Stimulated activated CD8-positive, alpha-beta memory T cell treated with anti-CD3 and anti-CD28 coated beads, Interleukin-15, amount 100 ng/mL, for 1 hour (primary cell): ENCODE data around the gene RFTN1.

ENCODE experiments used
- DNase-seq: peaks from one replicate; pipeline ENCODE4 v3.0.0-alpha.2; 2020; ENCODE audit warnings: low read depth

The RFTN1 gene

GRCh38 chr3:16377847-16378302 is 135.6 kb downstream of the RFTN1 start:
- no peak for DNase-seq

GRCh38 chr3:16377196-16377595 is 136.3 kb downstream of the RFTN1 start:
- no peak for DNase-seq

- no peak for DNase-seq
Observed at GRCh38 chr3:16375891-16376290, 137.6 kb downstream of the RFTN1 start.

GRCh38 chr3:16374935-16375245 is 138.6 kb downstream of the RFTN1 start:
- no peak for DNase-seq

GRCh38 chr3:16374047-16374934 is 139.2 kb downstream of the RFTN1 start:
- DNase-seq = no peak

- DNase-seq = no peak
Observed at GRCh38 chr3:16373341-16373946, 140.1 kb downstream of the RFTN1 start.

- DNase-seq = no peak
Observed at GRCh38 chr3:16372362-16373292, 140.9 kb downstream of the RFTN1 start.

- DNase-seq = no peak
Observed at GRCh38 chr3:16370872-16371740, 142.4 kb downstream of the RFTN1 start.

GRCh38 chr3:16370503-16370871 is 143.0 kb downstream of the RFTN1 start:
- no peak for DNase-seq

GRCh38 chr3:16369885-16370284 is 143.6 kb downstream of the RFTN1 start:
- DNase-seq = no peak

- DNase-seq = no peak
Observed at GRCh38 chr3:16369276-16369675, 144.2 kb downstream of the RFTN1 start.

GRCh38 chr3:16366581-16366980 is 146.9 kb downstream of the RFTN1 start:
- DNase-seq = no peak

- no peak for DNase-seq
Observed at GRCh38 chr3:16365491-16366128, 147.9 kb downstream of the RFTN1 start.

GRCh38 chr3:16364963-16365362 is 148.5 kb downstream of the RFTN1 start:
- DNase-seq = no peak

GRCh38 chr3:16364323-16364722 is 149.2 kb downstream of the RFTN1 start:
- DNase-seq = no peak

- DNase-seq = no peak
Observed at GRCh38 chr3:16363636-16364035, 149.9 kb downstream of the RFTN1 start.

- no peak for DNase-seq
Observed at GRCh38 chr3:16362770-16363169, 150.7 kb downstream of the RFTN1 start.

- no peak for DNase-seq
Observed at GRCh38 chr3:16361087-16361486, 152.4 kb downstream of the RFTN1 start.

GRCh38 chr3:16359331-16359730 is 154.2 kb downstream of the RFTN1 start:
- DNase-seq = no peak

GRCh38 chr3:16358336-16358735 is 155.2 kb downstream of the RFTN1 start:
- DNase-seq = no peak
